ENCODE data around the gene HLA-DQB1. TPM values are rescaled to one million over a fixed set of nuclear protein-coding genes. Genes with fewer than 3 reads are reported as not detected.

The HLA-DQB1 gene
- total and polyA plus RNA-seq, 2 of the 13 experiments (the other 11 are each of a cell fraction or from before 2014, with no cell fraction given), result not detected

DNA sequence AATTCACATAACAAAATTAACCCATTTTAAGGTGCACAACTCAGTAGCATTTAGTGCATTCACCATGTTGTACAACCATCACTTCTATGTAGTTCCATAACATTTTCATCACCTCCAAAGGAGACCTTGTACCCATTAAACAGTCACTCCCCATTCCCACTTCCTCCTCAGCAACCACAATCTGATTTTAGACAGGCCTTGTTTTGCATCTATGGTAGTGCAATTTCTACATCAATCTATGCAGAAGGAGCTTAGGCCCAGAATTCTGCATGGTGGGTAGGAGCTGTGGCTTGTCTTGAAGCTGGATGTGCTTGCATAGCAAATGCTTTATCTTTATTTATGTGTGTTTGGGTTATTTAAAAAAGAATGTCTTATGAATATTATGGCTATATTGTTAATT, 42.8 kb downstream of the HLA-DQB1 start:
- H3K27me3 ChIP-seq (ENCODE audit: control insufficient read depth in 1 of 2, insufficient read depth in 2 of 2, low read length in 2 of 2), result no peaks in the 10 kb centered on the region; a peak in 1 of 5 replicates
- intact Hi-C loops (cut with micrococcal nuclease; ENCODE audit: unreplicated experiment) (no loop called here), in situ Hi-C loops (cut with HindIII; ENCODE audit: extremely low pct_ligation_motif_present, low pct_unique_long_range_greater_than_20kb) (no loop called here)
- BruUV-seq (replicated peaks), result no TSS peak
- no peaks in the 10 kb centered on the region for H4K20me1 ChIP-seq (ENCODE audit: insufficient read depth, low read length)
- H3K9me3 ChIP-seq (ENCODE audit: low read length), result no peaks in the 10 kb centered on the region
- FAIRE-seq, result no peak
- no peak for DNase-seq (ENCODE audit: low spot score)
- H3K9ac ChIP-seq (ENCODE audit: insufficient read depth, low read depth, low read length), result no peak overlapping the region
- H3K4me3 ChIP-seq (replicated peaks in 1 of 3; ENCODE audit: insufficient read depth in 1 of 3, low read depth in 2 of 3, low read length in 3 of 3), result no peak overlapping the region
- no peak for ATAC-seq
- no peak overlapping the region for H3K27ac ChIP-seq (ENCODE audit: extremely low read length, insufficient read depth, low read length)
- H3K36me3 ChIP-seq (replicated peaks in 1 of 2; ENCODE audit: control insufficient read depth in 1 of 2, insufficient read depth in 2 of 2, low read length in 2 of 2), result no peaks in the 10 kb centered on the region
- H3K4me2 ChIP-seq (ENCODE audit: low read depth, low read length), result no peak overlapping the region
- no peaks in the 10 kb centered on the region for H3K79me2 ChIP-seq (ENCODE audit: insufficient read depth, low read length)
- H2AFZ ChIP-seq (ENCODE audit: low read length), result no peak overlapping the region
- ChIA-PET CTCF (ENCODE audit: low intra/inter-chr PET ratio, low total read pairs) (no interaction called here), POLR2A (no interaction called here)
- no peaks in the 10 kb centered on the region for H3K4me1 ChIP-seq (ENCODE audit: insufficient read depth, low read length)
- TF ChIP-seq ZNF83 (CRISPR knock-in tag; IDR thresholded peaks at IDR 0.05; ENCODE audit: borderline replicate concordance) (no peak), EP300 (IDR thresholded peaks at IDR 0.05; ENCODE audit: low read depth in 2 of 2, low read length in 2 of 2) (no peak), EP300 (CRISPR knock-in tag; IDR thresholded peaks at IDR 0.05; ENCODE audit: borderline replicate concordance) (no peak), ZNF530 (CRISPR knock-in tag; IDR thresholded peaks at IDR 0.05; ENCODE audit: low read depth) (no peak), SOX5 (CRISPR knock-in tag; IDR thresholded peaks at IDR 0.05; ENCODE audit: borderline replicate concordance) (no peak), YEATS2 (CRISPR knock-in tag; IDR thresholded peaks at IDR 0.05; ENCODE audit: borderline replicate concordance) (no peak), ZNF33A (CRISPR knock-in tag; IDR thresholded peaks at IDR 0.05; ENCODE audit: borderline replicate concordance) (no peak)
- TF ChIP-seq, protein P1, sequence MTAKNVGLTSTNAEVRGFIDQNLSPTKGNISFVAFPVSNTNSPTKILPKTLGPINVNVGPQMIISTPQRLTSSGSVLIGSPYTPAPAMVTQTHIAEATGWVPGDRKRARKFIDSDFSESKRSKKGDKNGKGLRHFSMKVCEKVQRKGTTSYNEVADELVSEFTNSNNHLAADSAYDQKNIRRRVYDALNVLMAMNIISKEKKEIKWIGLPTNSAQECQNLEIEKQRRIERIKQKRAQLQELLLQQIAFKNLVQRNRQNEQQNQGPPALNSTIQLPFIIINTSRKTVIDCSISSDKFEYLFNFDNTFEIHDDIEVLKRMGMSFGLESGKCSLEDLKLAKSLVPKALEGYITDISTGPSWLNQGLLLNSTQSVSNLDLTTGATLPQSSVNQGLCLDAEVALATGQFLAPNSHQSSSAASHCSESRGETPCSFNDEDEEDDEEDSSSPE (CRISPR knock-in tag; IDR thresholded peaks at IDR 0.05), result no peak
- TF ChIP-seq, protein P2, sequence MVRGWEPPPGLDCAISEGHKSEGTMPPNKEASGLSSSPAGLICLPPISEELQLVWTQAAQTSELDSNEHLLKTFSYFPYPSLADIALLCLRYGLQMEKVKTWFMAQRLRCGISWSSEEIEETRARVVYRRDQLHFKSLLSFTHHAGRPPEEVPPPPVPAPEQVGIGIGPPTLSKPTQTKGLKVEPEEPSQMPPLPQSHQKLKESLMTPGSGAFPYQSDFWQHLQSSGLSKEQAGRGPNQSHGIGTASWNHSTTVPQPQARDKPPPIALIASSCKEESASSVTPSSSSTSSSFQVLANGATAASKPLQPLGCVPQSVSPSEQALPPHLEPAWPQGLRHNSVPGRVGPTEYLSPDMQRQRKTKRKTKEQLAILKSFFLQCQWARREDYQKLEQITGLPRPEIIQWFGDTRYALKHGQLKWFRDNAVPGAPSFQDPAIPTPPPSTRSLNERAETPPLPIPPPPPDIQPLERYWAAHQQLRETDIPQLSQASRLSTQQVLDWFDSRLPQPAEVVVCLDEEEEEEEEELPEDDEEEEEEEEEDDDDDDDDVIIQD (CRISPR knock-in tag; IDR thresholded peaks at IDR 0.05; ENCODE audit: low read depth), result no peak
- TF ChIP-seq, protein P3, sequence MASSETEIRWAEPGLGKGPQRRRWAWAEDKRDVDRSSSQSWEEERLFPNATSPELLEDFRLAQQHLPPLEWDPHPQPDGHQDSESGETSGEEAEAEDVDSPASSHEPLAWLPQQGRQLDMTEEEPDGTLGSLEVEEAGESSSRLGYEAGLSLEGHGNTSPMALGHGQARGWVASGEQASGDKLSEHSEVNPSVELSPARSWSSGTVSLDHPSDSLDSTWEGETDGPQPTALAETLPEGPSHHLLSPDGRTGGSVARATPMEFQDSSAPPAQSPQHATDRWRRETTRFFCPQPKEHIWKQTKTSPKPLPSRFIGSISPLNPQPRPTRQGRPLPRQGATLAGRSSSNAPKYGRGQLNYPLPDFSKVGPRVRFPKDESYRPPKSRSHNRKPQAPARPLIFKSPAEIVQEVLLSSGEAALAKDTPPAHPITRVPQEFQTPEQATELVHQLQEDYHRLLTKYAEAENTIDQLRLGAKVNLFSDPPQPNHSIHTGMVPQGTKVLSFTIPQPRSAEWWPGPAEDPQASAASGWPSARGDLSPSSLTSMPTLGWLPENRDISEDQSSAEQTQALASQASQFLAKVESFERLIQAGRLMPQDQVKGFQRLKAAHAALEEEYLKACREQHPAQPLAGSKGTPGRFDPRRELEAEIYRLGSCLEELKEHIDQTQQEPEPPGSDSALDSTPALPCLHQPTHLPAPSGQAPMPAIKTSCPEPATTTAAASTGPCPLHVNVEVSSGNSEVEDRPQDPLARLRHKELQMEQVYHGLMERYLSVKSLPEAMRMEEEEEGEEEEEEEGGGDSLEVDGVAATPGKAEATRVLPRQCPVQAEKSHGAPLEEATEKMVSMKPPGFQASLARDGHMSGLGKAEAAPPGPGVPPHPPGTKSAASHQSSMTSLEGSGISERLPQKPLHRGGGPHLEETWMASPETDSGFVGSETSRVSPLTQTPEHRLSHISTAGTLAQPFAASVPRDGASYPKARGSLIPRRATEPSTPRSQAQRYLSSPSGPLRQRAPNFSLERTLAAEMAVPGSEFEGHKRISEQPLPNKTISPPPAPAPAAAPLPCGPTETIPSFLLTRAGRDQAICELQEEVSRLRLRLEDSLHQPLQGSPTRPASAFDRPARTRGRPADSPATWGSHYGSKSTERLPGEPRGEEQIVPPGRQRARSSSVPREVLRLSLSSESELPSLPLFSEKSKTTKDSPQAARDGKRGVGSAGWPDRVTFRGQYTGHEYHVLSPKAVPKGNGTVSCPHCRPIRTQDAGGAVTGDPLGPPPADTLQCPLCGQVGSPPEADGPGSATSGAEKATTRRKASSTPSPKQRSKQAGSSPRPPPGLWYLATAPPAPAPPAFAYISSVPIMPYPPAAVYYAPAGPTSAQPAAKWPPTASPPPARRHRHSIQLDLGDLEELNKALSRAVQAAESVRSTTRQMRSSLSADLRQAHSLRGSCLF (CRISPR knock-in tag; IDR thresholded peaks at IDR 0.05; ENCODE audit: borderline replicate concordance), result no peak
- TF ChIP-seq, protein P4, sequence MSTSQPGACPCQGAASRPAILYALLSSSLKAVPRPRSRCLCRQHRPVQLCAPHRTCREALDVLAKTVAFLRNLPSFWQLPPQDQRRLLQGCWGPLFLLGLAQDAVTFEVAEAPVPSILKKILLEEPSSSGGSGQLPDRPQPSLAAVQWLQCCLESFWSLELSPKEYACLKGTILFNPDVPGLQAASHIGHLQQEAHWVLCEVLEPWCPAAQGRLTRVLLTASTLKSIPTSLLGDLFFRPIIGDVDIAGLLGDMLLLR (CRISPR knock-in tag; IDR thresholded peaks at IDR 0.05), result no peak
- TF ChIP-seq, protein P5, sequence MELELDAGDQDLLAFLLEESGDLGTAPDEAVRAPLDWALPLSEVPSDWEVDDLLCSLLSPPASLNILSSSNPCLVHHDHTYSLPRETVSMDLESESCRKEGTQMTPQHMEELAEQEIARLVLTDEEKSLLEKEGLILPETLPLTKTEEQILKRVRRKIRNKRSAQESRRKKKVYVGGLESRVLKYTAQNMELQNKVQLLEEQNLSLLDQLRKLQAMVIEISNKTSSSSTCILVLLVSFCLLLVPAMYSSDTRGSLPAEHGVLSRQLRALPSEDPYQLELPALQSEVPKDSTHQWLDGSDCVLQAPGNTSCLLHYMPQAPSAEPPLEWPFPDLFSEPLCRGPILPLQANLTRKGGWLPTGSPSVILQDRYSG (CRISPR knock-in tag; IDR thresholded peaks at IDR 0.05), result no peak

All from HepG2 (cell line).